Adrenal gland (tissue), 12 donors: Measurements from ENCODE around the gene TNIK. TPM values are rescaled to one million over a fixed set of nuclear protein-coding genes. Genes with fewer than 3 reads are reported as not detected.

Source experiments
- DNase-seq, 7 donors: peaks; one replicate each; pipeline ENCODE4 v3.0.0-alpha.2; 2019 to 2020
- H3K27ac ChIP-seq, 5 donors: fragments of 200-600 bp; sonication (generic) in 4 of 5; 1 replicate in 3 of 5; 2 replicates in 2 of 5; pipeline versions ENCODE4 v1.5.1 to v1.8.0; 2016 to 2020; ENCODE audit warnings: mild to moderate bottlenecking in 1 of 5
- H3K27me3 ChIP-seq: fragments of 200-600 bp; 2 replicates; pipeline ENCODE4 v1.8.0; 2021
- H3K36me3 ChIP-seq, 2 donors: fragments of 200-600 bp; replicated peaks in 1 of 2; 1 replicate in 1 of 2; 2 replicates in 1 of 2; pipeline versions ENCODE4 v1.5.1 to v1.8.0; 2018 to 2022
- H3K4me1 ChIP-seq, 2 donors: fragments of 200-600 bp; replicated peaks in 1 of 2; 1 replicate in 1 of 2; 2 replicates in 1 of 2; pipeline versions ENCODE4 v1.5.1 to v1.8.0; 2018 to 2021
- H3K4me3 ChIP-seq, 4 donors: fragments of 200-600 bp; sonication (generic) in 3 of 4; one replicate each; pipeline ENCODE4 v1.5.1; 2016 to 2018
- H3K9me3 ChIP-seq, 3 donors: fragments of 200-600 bp; sonication (generic) in 1 of 3; replicated peaks in 1 of 3; 1 replicate in 2 of 3; 2 replicates in 1 of 3; pipeline versions ENCODE4 v1.5.1 to v1.8.0; 2016 to 2021
- POLR2A ChIP-seq, 2 donors: fragments of 450-650 bp; IDR thresholded peaks; one replicate each; pipeline ENCODE4 v1.6.1; 2017; ENCODE audit warnings: antibody characterized with exemption in 2 of 2, mild to moderate bottlenecking in 2 of 2, moderate library complexity in 1 of 2
- WGBS, 4 donors: extraction: QIAGEN DNeasy Blood & Tissue Kit in 2 of 4; methylation state at CpG; one replicate each; pipeline versions ENCODE4 v1.1.5 to v1.1.7; 2013 to 2017; 5-methylcytosine and 5-hydroxymethylcytosine counted together
- intact Hi-C, 2 donors: fragments of 100-400 bp; cut with DNase I; formaldehyde crosslinking; loops; one replicate each; pipeline versions ENCODE4 v1.14.1 to v1.15.0; 2022 to 2023
- polyA plus RNA-seq, 3 donors: library from polyadenylated mRNA; stranded (reverse); fragments of 200-250 nt in 2 of 3; fragments of 350-450 nt in 1 of 3; fragmentation: Illumina TruSeq in 1 of 3; extraction: RNeasy Lipid Tissue Mini Kit (QIAGEN cat#74804) in 1 of 3; gene quantifications; one replicate each; pipeline ENCODE4 v1.2.3, GENCODE V29; 2013 to 2014
- total RNA-seq, 9 donors: library from RNA; depleted of rRNA in 4 of 9; stranded (reverse); fragments of >200 nt in 4 of 9; fragments of 120-200 nt in 1 of 9; fragmentation: NEBNext Ultra II Directional in 1 of 9; extraction: Animal tissue kit (Norgen Biotek cat#: 25700) in 1 of 9; gene quantifications; one replicate each; pipeline versions ENCODE4 v1.1.0 to v1.2.4, GENCODE V29; 2013 to 2023
- TF ChIP-seq, protein P1 (sequence below), 6 experiments: fragments of 450-650 bp in 4 of 6; fragments of 200-600 bp in 2 of 6; sonication (generic) in 1 of 6; IDR thresholded peaks; 1 replicate in 5 of 6; 2 replicates in 1 of 6; pipeline versions ENCODE4 v1.5.1 to v1.8.0; 2016 to 2021; ENCODE audit warnings: antibody characterized with exemption in 6 of 6, mild to moderate bottlenecking in 2 of 6, moderate library complexity in 1 of 6
- donor health status: healthy with polysubstance abuse.
- donor health status: Bipolar disorder and iron deficiency.
- donor health status: DM: yes; HTN: yes; CAD: no.
- donor health status: DM: no; HTN: no; CAD: no.
- donor health status: DM: no; HTN: no; CAD: no.
- donor health status: DM: yes; HTN: yes; CAD: no.

Gene TNIK
- total and polyA plus RNA-seq, 12 donors = 4.9 to 33.1 (median 10.7) TPM

DNA sequence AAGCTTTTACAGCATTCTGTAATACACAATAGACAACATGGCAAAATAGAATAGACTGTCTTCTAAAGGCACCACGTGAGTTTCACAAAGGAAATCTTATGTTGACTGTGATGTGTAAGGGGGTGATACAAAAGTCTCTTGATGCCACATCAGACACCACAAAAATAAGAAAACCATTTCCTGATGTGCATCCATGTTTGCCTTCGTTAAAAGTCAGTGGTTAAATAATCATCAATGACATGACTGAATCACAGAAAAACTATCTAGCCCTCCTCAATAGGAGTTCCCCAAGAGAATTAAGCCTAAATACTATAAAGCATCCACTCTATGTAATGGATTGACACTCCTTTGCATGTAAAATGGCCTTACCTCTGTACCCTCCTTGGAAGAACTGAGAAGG, 235.0 kb downstream of the TNIK start:
- Histone ChIP-seq H3K4me1 (no peaks in the 10 kb centered on the region), H3K27ac (no peak overlapping the region), H3K4me3 (no peak overlapping the region), H3K27me3 (no peaks in the 10 kb centered on the region), H3K36me3 (no peaks in the 10 kb centered on the region), H3K9me3 (no peaks in the 10 kb centered on the region)
- TF ChIP-seq, protein P1, sequence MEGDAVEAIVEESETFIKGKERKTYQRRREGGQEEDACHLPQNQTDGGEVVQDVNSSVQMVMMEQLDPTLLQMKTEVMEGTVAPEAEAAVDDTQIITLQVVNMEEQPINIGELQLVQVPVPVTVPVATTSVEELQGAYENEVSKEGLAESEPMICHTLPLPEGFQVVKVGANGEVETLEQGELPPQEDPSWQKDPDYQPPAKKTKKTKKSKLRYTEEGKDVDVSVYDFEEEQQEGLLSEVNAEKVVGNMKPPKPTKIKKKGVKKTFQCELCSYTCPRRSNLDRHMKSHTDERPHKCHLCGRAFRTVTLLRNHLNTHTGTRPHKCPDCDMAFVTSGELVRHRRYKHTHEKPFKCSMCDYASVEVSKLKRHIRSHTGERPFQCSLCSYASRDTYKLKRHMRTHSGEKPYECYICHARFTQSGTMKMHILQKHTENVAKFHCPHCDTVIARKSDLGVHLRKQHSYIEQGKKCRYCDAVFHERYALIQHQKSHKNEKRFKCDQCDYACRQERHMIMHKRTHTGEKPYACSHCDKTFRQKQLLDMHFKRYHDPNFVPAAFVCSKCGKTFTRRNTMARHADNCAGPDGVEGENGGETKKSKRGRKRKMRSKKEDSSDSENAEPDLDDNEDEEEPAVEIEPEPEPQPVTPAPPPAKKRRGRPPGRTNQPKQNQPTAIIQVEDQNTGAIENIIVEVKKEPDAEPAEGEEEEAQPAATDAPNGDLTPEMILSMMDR (IDR thresholded peaks at IDR 0.05) = no peak
- TF ChIP-seq POLR2A (IDR thresholded peaks at IDR 0.05) = no peak
- intact Hi-C loops = no loop called here
- 80 to 91% (median 91%) methylated on average over 2 of the region's 2 CpGs for WGBS, 4 donors
- DNase-seq = no peak

DNA sequence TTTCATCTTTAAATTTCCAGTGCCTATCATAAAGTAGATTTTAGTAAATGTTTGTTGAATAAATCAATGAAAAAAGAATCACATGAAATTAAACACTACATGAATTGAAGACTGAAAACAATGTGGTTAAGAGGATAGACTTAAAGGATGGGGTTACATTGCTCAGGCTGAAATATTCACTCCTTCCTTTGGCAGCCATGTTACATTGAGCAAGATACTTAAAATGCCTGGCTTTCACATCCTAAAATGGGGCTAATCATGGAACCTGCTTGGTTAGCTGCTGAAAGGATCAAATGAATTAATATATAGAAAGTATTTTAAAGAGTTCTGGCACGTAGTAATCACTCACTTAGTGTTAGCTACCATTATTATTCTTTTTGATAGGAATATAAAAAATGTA, 236.8 kb downstream of the TNIK start:
- WGBS, 4 donors = 90 to 98% (median 95%) methylated on average over 1 of the region's 1 CpG
- Histone ChIP-seq H3K36me3 (no peaks in the 10 kb centered on the region), H3K4me3 (no peak overlapping the region), H3K27ac (no peak overlapping the region), H3K9me3 (no peaks in the 10 kb centered on the region), H3K27me3 (no peaks in the 10 kb centered on the region), H3K4me1 (no peaks in the 10 kb centered on the region)
- intact Hi-C loops = no loop called here
- DNase-seq = no peak
- no peak for TF ChIP-seq POLR2A (IDR thresholded peaks at IDR 0.05)
- TF ChIP-seq, protein P1 (IDR thresholded peaks at IDR 0.05) = no peak

DNA sequence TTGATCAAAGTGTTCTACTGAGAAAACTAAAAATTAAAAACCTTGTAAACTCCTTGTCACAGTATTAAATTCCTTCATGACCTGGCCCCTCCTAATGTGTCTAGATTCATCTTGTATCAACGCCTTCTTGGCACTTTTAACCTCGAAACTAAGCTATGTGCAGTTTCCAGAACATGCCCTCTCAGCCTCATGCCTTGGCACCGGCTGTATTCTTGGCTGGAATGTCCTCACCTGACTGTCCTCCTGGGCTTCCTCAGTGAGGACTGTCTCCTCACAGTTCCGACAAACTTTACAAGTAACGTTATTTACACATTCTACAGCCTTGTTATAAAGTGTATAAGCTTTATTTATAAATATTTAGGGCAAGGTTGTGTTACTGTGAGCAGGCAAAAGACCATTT, 237.2 kb downstream of the TNIK start:
- TF ChIP-seq POLR2A (IDR thresholded peaks at IDR 0.05) = no peak
- TF ChIP-seq, protein P1 (IDR thresholded peaks at IDR 0.05) = no peak
- H3K9me3 ChIP-seq = no peaks in the 10 kb centered on the region
- intact Hi-C loops = no loop called here
- 76 to 94% (median 83%) methylated on average over 5 of the region's 5 CpGs for WGBS, 4 donors
- no peak overlapping the region for H3K4me3 ChIP-seq
- no peaks in the 10 kb centered on the region for H3K27me3 ChIP-seq
- H3K36me3 ChIP-seq = no peaks in the 10 kb centered on the region
- H3K4me1 ChIP-seq = no peaks in the 10 kb centered on the region
- no peak for DNase-seq
- H3K27ac ChIP-seq = no peak overlapping the region

DNA sequence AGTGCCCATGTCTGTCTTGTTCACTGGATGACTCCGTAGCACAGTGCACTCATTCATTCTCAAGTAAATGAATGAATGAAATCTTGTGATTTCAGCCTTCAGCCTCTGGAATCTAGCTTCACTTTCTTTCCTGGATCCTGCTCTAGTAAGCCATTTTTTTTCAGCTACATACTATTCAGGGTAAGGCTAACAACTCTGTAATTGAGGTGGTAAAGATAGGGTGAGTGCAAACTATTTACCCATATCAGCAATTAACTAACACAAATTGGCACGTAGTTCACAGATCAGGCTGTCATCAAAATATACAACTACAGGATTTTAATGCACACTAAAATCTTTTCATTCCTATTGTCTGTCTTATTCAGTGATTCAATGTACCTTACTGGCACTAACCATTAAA, 238.6 kb downstream of the TNIK start:
- H3K4me1 ChIP-seq = no peaks in the 10 kb centered on the region
- no peak for DNase-seq
- H3K27ac ChIP-seq = no peak overlapping the region
- no peaks in the 10 kb centered on the region for H3K36me3 ChIP-seq
- 85 to 91% (median 91%) methylated on average over 2 of the region's 2 CpGs for WGBS, 4 donors
- TF ChIP-seq POLR2A (IDR thresholded peaks at IDR 0.05) = no peak
- TF ChIP-seq, protein P1 (IDR thresholded peaks at IDR 0.05) = no peak
- no peaks in the 10 kb centered on the region for H3K27me3 ChIP-seq
- intact Hi-C loops = no loop called here
- no peaks in the 10 kb centered on the region for H3K9me3 ChIP-seq
- H3K4me3 ChIP-seq = no peak overlapping the region
